ENCODE measurements around the gene TAF13. TPM values are rescaled to one million over a fixed set of nuclear protein-coding genes. Genes with fewer than 3 reads are reported as not detected.
A peak's percentile ranks its signal among the peaks of the same experiment; 100 is the strongest.

TAF13 gene
- total and polyA plus RNA-seq, 9 of the 15 experiments (the other 6 are each of a cell fraction or from before 2014, with no cell fraction given): 14.9 to 77.2 (median 38.7) TPM

DNA sequence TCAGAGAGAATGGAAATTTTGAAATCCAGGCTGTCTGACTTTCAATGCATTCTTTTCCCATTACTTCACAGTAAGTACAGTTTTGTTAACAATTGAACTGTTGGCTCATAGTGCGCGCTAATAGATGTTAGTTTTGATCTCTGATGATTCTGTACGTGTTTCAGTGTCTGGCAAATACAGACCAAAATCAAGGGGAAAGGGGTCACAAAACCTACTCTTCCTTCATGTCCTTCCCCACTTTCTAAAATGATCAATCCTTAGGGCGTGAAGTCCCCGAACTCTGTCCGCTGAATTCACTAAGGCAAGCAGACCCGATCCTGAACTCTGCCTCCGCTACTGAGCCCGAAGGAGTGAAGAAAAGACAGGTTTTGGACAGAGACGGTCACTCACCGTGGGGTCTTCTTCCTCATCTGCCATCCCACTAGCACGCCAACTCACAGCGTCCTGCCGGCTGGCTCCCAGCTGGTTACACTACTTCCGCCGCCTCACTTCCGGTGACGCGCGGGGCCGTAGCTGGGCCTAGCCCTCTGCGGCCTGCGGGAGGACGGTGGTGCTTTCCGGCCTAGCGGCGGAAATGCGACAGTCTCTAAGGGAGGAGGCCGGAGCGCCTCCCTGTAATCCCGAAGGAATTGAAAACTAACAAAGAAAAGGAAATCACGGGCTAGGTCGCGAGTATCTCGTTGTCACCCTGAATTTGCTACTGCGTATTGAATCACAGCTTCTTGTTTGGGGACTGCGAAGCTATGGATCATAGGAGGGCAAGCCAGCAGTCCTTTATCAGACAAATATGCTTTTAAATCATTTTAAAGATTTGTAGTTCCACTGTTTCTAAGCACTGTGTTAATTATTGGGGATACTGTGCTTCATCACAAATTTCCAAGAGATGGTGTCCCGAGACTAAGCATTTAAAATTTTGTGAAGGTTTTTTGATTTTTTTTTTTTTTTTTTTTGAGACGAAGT, at the start of gene TAF13 (continued):
- no peak; a peak in 1 of 4 replicates for TF ChIP-seq FOXA3 (CRISPR knock-in tag; conservative IDR thresholded peaks at IDR 0.05 in 1 of 2, IDR thresholded peaks at IDR 0.05 in 1 of 2)
- no peak for TF ChIP-seq ARID2 (IDR thresholded peaks at IDR 0.05)
- no peak for TF ChIP-seq RHOXF2B (CRISPR knock-in tag; conservative IDR thresholded peaks at IDR 0.05)
- TF ChIP-seq, protein P1, sequence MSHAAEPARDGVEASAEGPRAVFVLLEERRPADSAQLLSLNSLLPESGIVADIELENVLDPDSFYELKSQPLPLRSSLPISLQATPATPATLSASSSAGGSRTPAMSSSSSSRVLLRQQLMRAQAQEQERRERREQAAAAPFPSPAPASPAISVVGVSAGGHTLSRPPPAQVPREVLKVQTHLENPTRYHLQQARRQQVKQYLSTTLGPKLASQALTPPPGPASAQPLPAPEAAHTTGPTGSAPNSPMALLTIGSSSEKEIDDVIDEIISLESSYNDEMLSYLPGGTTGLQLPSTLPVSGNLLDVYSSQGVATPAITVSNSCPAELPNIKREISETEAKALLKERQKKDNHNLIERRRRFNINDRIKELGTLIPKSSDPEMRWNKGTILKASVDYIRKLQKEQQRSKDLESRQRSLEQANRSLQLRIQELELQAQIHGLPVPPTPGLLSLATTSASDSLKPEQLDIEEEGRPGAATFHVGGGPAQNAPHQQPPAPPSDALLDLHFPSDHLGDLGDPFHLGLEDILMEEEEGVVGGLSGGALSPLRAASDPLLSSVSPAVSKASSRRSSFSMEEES (CRISPR knock-in tag; IDR thresholded peaks at IDR 0.05): no peak
- peak; percentile 75; the same call in 1 of the 2 replicates for TF ChIP-seq DIDO1 (tag; IDR thresholded peaks at IDR 0.05; ENCODE audit: low read depth)
- 0 out of 2 replicates have a peak, but pooled peaks have one; percentile 38 for TF ChIP-seq ERF (CRISPR knock-in tag; IDR thresholded peaks at IDR 0.05)
- no peak for TF ChIP-seq ELF2 (CRISPR knock-in tag; IDR thresholded peaks at IDR 0.05)
- TF ChIP-seq RBFOX2 (IDR thresholded peaks at IDR 0.05; ENCODE audit: low read depth, low read length): peak; percentile 91
- peak; percentile 39; the same call in 1 of the 2 replicates for TF ChIP-seq TAF7 (tag; IDR thresholded peaks at IDR 0.05)
- TF ChIP-seq XRCC5 (IDR thresholded peaks at IDR 0.05; ENCODE audit: low read depth, low read length): peak; percentile 76; the same call in 1 of the 2 replicates
- no peak for TF ChIP-seq ARHGAP35 (IDR thresholded peaks at IDR 0.05; ENCODE audit: partially characterized antibody)
- TF ChIP-seq TBL1XR1 (IDR thresholded peaks at IDR 0.05; ENCODE audit: low read length in 2 of 2): 0 out of 4 replicates have a peak, but pooled peaks of 1 of the 2 experiments have one; percentile 41
- TF ChIP-seq HIVEP1 (CRISPR knock-in tag; IDR thresholded peaks at IDR 0.05): no peak
- TF ChIP-seq SNRNP70 (optimal IDR thresholded peaks at IDR 0.05; ENCODE audit: low read depth, low read length): no peak
- TF ChIP-seq ZNF239 (CRISPR knock-in tag; IDR thresholded peaks at IDR 0.05): 0 out of 2 replicates have a peak, but pooled peaks have one; percentile 7
- TF ChIP-seq HMBOX1 (IDR thresholded peaks at IDR 0.05): no peak
- no peak for TF ChIP-seq ZNF785 (CRISPR knock-in tag; IDR thresholded peaks at IDR 0.05)
- peak; percentile 39; the same call in 1 of the 2 replicates for TF ChIP-seq NR2C1 (IDR thresholded peaks at IDR 0.05)
- no peak; the same call in 1 of the 2 replicates for TF ChIP-seq NR2C1 (tag; IDR thresholded peaks at IDR 0.05)
- peak; percentile 40; the same call in 1 of the 2 replicates for TF ChIP-seq NFIC (IDR thresholded peaks at IDR 0.05)
- TF ChIP-seq, protein P2, sequence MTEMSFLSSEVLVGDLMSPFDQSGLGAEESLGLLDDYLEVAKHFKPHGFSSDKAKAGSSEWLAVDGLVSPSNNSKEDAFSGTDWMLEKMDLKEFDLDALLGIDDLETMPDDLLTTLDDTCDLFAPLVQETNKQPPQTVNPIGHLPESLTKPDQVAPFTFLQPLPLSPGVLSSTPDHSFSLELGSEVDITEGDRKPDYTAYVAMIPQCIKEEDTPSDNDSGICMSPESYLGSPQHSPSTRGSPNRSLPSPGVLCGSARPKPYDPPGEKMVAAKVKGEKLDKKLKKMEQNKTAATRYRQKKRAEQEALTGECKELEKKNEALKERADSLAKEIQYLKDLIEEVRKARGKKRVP (CRISPR knock-in tag; IDR thresholded peaks at IDR 0.05): no peak
- peak; percentile 75; the same call in 1 of the 2 replicates for TF ChIP-seq SP1 (CRISPR knock-in tag; IDR thresholded peaks at IDR 0.05)
- peak; percentile 78 for TF ChIP-seq FOXJ2 (tag; IDR thresholded peaks at IDR 0.05)
- no peak for TF ChIP-seq EP300 (IDR thresholded peaks at IDR 0.05; ENCODE audit: low read length)
